Central memory CD8-positive, alpha-beta T cell (primary cell): Measurements from ENCODE around the gene RMI2.

Experiments
- ATAC-seq: fragments of 150-1000 bp; cut with Tn5 transposase; replicated peaks from 2 replicates; pipeline ENCODE4 v1.10.0; 2022; ENCODE audit warnings: mild to moderate bottlenecking, moderate FRiP score, moderate number of reproducible peaks; ENCODE audit not compliant: poor library complexity, severe bottlenecking; ENCODE audit errors: extremely low read depth
- DNase-seq, 2 donors: peaks; one replicate each; pipeline ENCODE4 v3.0.0; 2021; ENCODE audit warnings: low spot score in 2 of 2
- H3K27ac Mint-ChIP-seq: one replicate; pipeline ENCODE4 v1.8.0; 2022; ENCODE audit warnings: low read depth, mild to moderate bottlenecking, moderate library complexity, mixed read lengths
- H3K27me3 Mint-ChIP-seq: one replicate; pipeline ENCODE4 v1.8.0; 2022; ENCODE audit warnings: mixed read lengths
- H3K36me3 Mint-ChIP-seq: one replicate; pipeline ENCODE4 v1.8.0; 2022; ENCODE audit warnings: mild to moderate bottlenecking, moderate library complexity, mixed read lengths; ENCODE audit not compliant: insufficient read depth
- H3K4me1 Mint-ChIP-seq: one replicate; pipeline ENCODE4 v1.8.0; 2022; ENCODE audit warnings: mixed read lengths
- H3K4me3 Mint-ChIP-seq: one replicate; pipeline ENCODE4 v1.8.0; 2022; ENCODE audit warnings: mild to moderate bottlenecking, moderate library complexity, mixed read lengths
- H3K9me3 Mint-ChIP-seq: one replicate; pipeline ENCODE4 v1.8.0; 2022; ENCODE audit warnings: mixed read lengths

RMI2 gene

DNA sequence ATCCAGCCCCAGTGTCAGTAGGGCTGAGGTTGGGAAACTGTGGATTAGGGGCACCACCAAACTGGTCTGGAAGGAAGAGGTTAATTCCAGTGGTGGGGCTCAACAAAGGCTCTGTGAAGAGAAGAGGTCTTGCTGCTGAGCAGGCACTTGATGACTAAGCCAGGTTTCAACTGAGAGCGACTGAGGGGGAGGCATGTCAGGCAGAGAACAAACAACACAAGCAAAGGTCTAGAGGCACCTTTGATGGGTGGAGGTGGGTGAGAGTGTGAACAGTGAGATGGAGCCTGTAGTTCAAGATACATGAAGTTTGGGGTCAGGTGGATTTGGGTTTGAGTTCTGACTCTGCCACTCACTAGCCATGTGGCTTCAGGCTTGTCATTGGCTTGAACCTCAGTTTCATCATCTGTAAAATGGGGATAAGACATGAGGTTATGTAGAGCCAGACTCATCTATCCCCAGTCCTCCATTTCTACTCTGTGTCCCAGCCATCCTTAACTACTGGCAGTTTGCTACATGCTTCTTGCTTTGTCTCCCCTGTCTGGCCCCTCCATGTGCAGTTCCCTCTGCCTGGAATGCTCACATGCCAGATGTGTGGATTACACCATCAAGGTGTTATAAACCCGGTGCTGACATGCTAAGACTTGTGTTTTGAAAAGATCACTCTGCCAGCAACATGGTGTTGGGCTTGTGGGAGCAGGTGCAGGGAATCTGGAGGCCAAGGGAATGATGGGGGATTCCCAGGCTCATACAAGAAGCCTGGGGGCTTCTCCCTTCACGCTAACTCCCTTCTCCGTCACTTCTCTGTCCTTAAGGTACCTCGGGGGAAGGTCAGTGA lies 3.0 kb upstream of the RMI2 start:
- DNase-seq (no peak), ATAC-seq (no peak)
- peaks cover 4% of the 10 kb centered on the region for H3K36me3 Mint-ChIP-seq
- peaks cover 12% of the 10 kb centered on the region for H3K4me1 Mint-ChIP-seq
- no peak overlapping the region for H3K27ac Mint-ChIP-seq
- H3K4me3 Mint-ChIP-seq: no peak overlapping the region
- peaks cover 7% of the 10 kb centered on the region for H3K27me3 Mint-ChIP-seq
- H3K9me3 Mint-ChIP-seq: no peaks in the 10 kb centered on the region

DNA sequence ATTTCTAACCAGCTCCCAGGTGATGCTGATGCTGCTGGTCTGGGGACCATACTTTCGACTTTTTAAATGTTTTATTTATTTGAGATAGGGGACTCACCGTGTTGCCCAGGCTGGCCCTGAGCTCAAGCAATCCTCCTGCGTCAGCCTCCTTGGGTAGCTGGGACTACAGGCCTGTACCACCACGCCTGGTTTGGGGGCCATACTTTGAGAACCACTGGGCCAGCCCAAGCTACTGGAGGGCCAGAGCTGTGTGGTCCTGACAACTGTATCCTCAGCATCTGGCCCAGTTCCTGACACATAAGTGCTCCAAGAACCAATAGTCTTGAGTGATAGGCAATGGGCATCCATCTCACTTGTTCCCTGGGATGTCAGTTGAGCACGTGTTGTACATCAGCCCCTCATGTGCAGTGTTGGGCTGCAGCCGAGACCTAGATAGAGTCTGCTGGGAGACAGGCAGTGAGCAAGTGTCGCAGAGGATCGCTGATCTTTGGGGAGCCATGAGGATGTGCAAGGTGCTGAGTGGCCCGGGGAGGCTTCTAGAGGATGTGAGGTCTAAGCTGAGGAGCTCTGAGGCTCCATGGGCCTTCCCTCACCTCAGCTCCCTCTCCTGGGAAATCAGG lies 1.6 kb downstream of the RMI2 start:
- H3K27me3 Mint-ChIP-seq: peaks cover 3% of the 10 kb centered on the region
- no peak for ATAC-seq
- H3K4me3 Mint-ChIP-seq: peak overlapping the region; percentile 78
- peaks cover 12% of the 10 kb centered on the region for H3K4me1 Mint-ChIP-seq
- no peak for DNase-seq
- no peak overlapping the region for H3K27ac Mint-ChIP-seq
- no peaks in the 10 kb centered on the region for H3K9me3 Mint-ChIP-seq
- peaks cover 2% of the 10 kb centered on the region for H3K36me3 Mint-ChIP-seq

DNA sequence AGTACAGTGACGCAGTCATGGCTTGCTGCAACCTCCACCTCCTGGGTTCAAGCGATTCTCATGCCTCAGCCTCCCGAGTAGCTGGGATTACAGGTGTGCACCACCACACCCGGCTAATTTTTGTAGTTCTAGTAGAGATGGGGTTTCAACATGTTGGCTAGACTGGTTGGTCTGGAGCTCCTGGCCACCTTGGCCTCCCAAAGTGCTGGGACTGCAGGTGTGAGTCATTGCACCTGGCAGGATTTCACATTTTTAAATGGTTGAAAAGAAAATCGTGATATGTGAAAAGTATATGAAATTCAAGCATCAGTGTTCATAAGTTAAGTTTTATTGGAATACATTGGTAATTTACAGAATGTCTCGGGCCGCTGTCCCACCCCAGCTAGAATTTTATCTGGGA lies 2.6 kb downstream of the RMI2 start:
- Mint-ChIP-seq H3K4me1 (peaks cover 12% of the 10 kb centered on the region), H3K27me3 (no peaks in the 10 kb centered on the region), H3K9me3 (no peaks in the 10 kb centered on the region), H3K4me3 (no peak overlapping the region), H3K36me3 (peaks cover 2% of the 10 kb centered on the region), H3K27ac (no peak overlapping the region)
- DNase-seq (no peak), ATAC-seq (no peak)

DNA sequence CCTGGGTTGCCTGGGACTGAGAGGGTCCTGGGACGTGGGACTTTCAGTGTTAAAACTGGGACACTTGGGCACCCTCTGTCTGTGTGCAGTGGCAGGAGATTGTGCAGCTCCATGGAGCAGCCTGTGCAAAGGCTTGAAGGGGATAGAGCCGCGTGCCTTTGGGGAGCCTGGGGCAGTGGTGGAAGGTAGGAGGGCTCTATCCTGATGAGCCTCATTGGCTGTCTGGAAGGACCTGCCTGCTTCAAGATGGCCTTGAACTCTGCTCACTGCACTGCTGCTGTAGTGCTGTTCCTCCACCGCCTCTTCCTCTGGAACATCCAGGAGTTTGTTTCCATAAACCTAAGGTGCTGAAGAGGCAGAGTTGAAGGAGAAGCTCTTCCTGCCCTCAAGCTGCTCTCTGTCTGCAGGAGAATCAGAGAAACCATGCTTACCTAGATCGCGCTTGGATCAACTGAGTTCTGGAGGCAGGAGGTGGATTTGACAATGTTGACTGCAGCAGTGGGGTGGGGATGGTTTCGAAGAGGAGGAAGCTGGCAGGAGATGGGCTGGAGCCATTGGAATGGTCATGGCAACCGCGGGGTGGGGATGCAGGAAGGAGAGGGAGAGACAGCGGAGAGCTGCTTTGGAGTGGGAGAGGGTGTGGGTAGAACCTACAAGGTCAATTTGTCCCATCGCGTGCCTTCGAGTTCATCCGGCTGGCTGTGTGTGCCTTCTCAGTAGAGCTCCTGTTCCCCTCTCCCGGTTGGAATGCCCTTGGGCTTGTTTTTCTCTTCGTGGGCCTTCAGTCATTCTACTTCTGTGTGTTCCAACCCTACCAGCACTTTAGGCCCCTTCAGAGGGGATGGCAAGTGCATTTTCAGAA lies 3.7 kb downstream of the RMI2 start:
- Mint-ChIP-seq H3K4me1 (peaks cover 12% of the 10 kb centered on the region), H3K27me3 (no peaks in the 10 kb centered on the region), H3K27ac (no peak overlapping the region), H3K36me3 (peaks cover 2% of the 10 kb centered on the region), H3K9me3 (no peaks in the 10 kb centered on the region), H3K4me3 (no peak overlapping the region)
- no peak for ATAC-seq
- no peak for DNase-seq

DNA sequence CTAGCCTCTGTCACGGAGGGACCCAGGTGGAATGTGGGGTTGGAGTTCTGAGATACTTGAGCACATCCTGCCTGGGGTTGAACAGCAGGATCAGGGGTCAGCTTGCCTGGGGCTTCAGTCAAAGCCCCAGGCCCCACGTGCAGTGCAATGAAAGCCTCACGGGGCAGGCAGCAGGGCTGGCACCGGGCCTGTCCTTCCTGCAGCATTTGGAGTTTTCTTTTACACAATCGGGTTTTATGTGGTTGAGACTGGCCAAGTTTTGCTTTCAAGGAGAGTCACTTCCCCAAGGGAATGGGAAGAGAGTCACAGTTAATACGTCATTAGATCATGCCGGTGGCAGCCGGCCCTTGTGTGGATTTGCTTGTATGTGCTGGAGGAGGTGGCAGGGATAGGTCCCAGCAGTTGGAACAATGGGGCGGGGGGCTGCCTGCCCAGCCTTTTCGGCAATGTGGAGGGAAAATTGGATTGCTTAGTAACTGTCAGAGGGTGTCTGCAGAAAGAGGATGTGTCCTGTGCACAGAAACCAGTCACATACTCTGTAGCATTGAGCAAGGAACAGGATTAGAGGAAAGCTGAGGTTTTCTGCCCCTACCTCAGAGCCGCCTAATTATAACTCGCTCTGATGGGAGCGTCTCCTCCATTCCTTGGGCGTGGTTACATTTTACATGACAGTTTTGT lies 4.5 kb downstream of the RMI2 start:
- peaks cover 15% of the 10 kb centered on the region for H3K4me1 Mint-ChIP-seq
- no peaks in the 10 kb centered on the region for H3K9me3 Mint-ChIP-seq
- no peaks in the 10 kb centered on the region for H3K27me3 Mint-ChIP-seq
- H3K27ac Mint-ChIP-seq: no peak overlapping the region
- no peak overlapping the region for H3K4me3 Mint-ChIP-seq
- ATAC-seq (no peak), DNase-seq (no peak)
- H3K36me3 Mint-ChIP-seq: peaks cover 4% of the 10 kb centered on the region

DNA sequence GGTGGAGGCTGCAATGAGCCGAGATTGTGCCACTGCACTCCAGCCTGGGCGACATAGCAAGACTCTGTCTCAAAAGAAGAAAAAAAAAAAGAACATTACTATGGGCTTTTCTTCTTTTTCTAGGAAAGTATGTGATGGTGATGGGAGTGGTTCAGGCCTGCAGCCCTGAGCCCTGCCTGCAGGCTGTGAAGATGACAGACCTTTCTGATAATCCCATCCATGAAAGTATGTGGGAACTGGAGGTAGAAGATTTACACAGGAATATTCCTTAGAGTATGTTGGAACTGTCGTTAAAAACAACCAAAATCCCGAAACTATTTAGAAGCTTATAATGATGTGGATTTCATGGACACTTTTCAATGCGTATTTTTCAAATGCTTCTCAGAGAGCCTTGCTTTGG lies 5.3 kb downstream of the RMI2 start:
- Mint-ChIP-seq H3K27ac (no peak overlapping the region), H3K4me1 (peaks cover 17% of the 10 kb centered on the region), H3K36me3 (peaks cover 6% of the 10 kb centered on the region), H3K4me3 (no peak overlapping the region), H3K27me3 (no peaks in the 10 kb centered on the region), H3K9me3 (no peaks in the 10 kb centered on the region)
- no peak for DNase-seq
- ATAC-seq: no peak

DNA sequence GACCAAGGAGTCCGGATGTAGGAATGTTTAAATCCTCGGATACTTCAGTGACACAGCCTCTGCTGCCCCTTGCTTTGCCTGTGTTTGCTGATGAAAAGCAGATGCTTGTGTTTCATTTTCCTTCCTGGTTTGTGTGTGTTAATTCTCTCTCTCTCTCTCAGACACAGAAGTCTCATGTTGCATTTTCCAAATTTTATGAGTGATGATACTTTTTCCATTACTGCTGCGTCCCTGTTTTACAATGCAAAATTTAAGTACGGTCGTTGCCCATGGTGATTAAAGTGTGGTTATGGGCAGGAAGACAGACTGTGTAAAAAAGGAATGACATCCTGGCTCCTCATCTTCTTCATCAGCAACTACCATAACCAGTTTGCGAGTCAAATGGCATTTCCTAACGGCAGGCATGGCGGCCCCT lies 5.7 kb downstream of the RMI2 start:
- peaks cover 6% of the 10 kb centered on the region for H3K36me3 Mint-ChIP-seq
- H3K4me1 Mint-ChIP-seq: peaks cover 18% of the 10 kb centered on the region
- ATAC-seq (no peak), DNase-seq (no peak)
- no peak overlapping the region for H3K4me3 Mint-ChIP-seq
- H3K27me3 Mint-ChIP-seq: no peaks in the 10 kb centered on the region
- no peaks in the 10 kb centered on the region for H3K9me3 Mint-ChIP-seq
- no peak overlapping the region for H3K27ac Mint-ChIP-seq

DNA sequence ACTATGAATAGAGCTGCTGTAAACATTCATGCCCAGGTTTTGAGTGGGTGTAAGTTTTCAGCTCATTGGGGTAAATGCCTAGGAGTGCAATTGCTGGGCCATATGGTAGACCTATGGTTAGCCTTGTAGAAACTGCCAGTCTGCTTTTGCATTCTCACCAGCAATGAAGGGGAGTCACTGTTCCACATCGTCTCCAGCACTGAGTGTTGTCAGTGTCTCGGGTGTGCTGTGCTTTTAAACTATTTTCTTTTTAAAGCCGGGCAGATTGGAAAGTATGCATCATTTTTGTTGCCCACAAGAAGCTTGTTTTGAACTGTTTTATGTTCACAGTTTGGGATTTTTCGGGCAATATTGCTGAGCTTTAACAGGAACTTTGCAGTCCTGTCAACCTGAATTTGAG lies 7.9 kb downstream of the RMI2 start:
- Mint-ChIP-seq H3K9me3 (no peaks in the 10 kb centered on the region), H3K27ac (no peak overlapping the region), H3K4me3 (no peak overlapping the region)

DNA sequence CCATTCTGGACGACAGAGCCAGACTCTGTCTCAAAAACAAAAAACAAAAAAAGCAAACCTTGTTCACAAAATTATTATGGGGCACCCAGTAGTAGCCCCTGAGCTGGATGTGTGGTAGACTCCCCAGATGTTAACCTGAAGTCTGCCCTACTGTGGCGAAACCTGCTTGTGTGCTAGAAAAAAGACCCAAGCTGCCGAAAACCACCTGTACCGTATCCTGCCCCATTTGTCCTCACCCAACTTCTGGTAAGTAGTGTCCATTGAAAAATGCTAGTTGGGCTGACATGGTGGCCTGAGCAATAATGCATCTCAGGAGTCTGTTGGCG lies 9.1 kb downstream of the RMI2 start:
- peaks cover 19% of the 10 kb centered on the region for H3K4me1 Mint-ChIP-seq
- peaks cover 22% of the 10 kb centered on the region for H3K27me3 Mint-ChIP-seq
- H3K4me3 Mint-ChIP-seq: peak overlapping the region; percentile 66
- peaks cover 6% of the 10 kb centered on the region for H3K36me3 Mint-ChIP-seq
- no peaks in the 10 kb centered on the region for H3K9me3 Mint-ChIP-seq
- no peak for DNase-seq
- ATAC-seq: peak; percentile 38
- H3K27ac Mint-ChIP-seq: no peak overlapping the region

More for the DNA sequence above, 7.9 kb downstream of the RMI2 start:
- H3K36me3 Mint-ChIP-seq: peaks cover 6% of the 10 kb centered on the region
- H3K4me1 Mint-ChIP-seq: peaks cover 19% of the 10 kb centered on the region
- no peak for DNase-seq
- ATAC-seq: no peak
- peaks cover 15% of the 10 kb centered on the region for H3K27me3 Mint-ChIP-seq

DNA sequence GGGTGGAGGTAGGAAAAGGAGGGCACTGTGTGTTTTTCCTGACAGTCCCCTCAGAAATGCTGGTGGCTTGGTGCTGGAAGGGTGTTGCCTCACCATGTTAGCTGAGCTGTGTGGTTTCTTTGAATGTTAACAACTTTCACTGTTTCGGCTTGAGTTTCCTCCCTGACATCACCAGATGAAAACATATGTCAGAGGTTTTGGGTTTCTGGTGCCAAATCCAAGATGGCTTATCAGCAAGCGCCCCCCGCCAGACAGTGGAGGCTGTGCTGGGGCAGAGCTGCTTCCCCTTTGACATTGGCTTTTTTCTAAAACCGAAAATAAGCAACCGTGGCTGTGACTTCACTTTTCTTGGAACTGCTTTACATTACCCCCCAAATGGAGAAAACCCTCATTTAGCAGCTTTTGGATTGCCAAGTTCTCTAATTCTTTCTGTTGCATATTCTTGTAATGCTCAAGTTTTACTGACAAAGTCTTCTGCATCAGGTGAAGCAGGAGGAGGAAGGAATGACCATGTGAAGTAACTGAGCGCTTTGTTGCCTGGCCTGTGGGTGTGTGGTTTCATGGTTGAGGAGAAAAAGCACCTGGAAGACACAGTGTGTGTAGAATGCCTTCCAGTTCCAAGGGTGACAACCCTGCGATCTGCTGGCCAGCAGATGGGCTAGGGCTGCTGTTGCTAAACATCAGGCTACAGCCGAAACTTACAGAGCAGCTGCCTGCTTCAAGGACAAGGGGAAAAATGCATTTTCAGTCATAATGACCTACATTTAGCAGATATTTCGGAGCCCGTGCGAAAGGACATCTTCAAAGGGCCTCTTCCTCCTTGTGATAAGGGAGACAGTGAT lies 9.7 kb downstream of the RMI2 start:
- H3K27ac Mint-ChIP-seq: peak overlapping the region; percentile 65
- H3K9me3 Mint-ChIP-seq: no peaks in the 10 kb centered on the region
- H3K36me3 Mint-ChIP-seq: peaks cover 6% of the 10 kb centered on the region
- H3K27me3 Mint-ChIP-seq: peaks cover 28% of the 10 kb centered on the region
- peak; percentile 39 to 81 for DNase-seq
- peak; percentile 94 for ATAC-seq
- peaks cover 19% of the 10 kb centered on the region for H3K4me1 Mint-ChIP-seq
- H3K4me3 Mint-ChIP-seq: peak overlapping the region; percentile 66

DNA sequence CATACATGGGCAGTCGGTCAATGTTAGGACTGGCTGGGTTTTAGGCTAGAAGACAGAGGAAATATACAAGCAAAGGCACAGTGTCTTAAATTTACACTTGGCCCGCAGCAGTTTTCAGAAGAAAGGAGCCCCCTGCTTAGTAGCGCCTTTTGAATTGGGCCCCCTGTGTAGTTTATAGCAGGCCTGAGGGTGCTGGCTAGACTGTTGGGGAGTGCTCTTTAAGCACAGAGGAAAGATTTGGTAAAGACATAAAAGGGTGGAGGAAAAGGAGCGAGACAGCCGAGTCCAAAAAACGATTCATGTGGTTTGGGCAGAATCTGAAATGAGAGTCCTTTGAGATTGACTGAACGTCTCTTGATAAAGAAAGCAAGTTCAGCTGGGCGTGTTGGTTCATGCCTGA lies 10.6 kb downstream of the RMI2 start:
- H3K27ac Mint-ChIP-seq: no peak overlapping the region
- no peaks in the 10 kb centered on the region for H3K9me3 Mint-ChIP-seq
- peak overlapping the region; percentile 66 for H3K4me3 Mint-ChIP-seq
- H3K27me3 Mint-ChIP-seq: peaks cover 37% of the 10 kb centered on the region
- no peak for ATAC-seq
- no peak for DNase-seq
- H3K4me1 Mint-ChIP-seq: peaks cover 22% of the 10 kb centered on the region
- peaks cover 6% of the 10 kb centered on the region for H3K36me3 Mint-ChIP-seq
